GM23338 (cell line): ENCODE measurements around the gene CENPT.

Experiments used
- EZH2 ChIP-seq: fragments of 200-600 bp; sonication (generic); IDR thresholded peaks from one replicate; pipeline ENCODE4 v1.8.0; 2017; ENCODE audit warnings: antibody characterized with exemption, mild to moderate bottlenecking, low read depth; ENCODE audit not compliant: unreplicated experiment
- POLR2AphosphoS5 ChIP-seq: IDR thresholded peaks from 2 replicates; pipeline ENCODE4 v1.6.1; 2016; ENCODE audit warnings: antibody characterized with exemption, low read depth
- TF ChIP-seq, protein P1 (sequence below), 2 experiments: fragments of 200-600 bp in 1 of 2; sonication (generic) in 1 of 2; conservative IDR thresholded peaks; 2 replicates each; pipeline versions ENCODE4 v1.5.1 to v1.6.1; 2016 to 2017; ENCODE audit warnings: antibody characterized with exemption in 2 of 2, low read depth in 2 of 2, mild to moderate bottlenecking in 2 of 2, moderate library complexity in 1 of 2

GRCh38 chr16:67841816-67842508 is 5.5 kb downstream of the CENPT start, which contains the start of gene THAP11:
- TF ChIP-seq, protein P1, sequence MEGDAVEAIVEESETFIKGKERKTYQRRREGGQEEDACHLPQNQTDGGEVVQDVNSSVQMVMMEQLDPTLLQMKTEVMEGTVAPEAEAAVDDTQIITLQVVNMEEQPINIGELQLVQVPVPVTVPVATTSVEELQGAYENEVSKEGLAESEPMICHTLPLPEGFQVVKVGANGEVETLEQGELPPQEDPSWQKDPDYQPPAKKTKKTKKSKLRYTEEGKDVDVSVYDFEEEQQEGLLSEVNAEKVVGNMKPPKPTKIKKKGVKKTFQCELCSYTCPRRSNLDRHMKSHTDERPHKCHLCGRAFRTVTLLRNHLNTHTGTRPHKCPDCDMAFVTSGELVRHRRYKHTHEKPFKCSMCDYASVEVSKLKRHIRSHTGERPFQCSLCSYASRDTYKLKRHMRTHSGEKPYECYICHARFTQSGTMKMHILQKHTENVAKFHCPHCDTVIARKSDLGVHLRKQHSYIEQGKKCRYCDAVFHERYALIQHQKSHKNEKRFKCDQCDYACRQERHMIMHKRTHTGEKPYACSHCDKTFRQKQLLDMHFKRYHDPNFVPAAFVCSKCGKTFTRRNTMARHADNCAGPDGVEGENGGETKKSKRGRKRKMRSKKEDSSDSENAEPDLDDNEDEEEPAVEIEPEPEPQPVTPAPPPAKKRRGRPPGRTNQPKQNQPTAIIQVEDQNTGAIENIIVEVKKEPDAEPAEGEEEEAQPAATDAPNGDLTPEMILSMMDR (conservative IDR thresholded peaks at IDR 0.05; ENCODE audit: low read depth in 2 of 2): peak; percentile 57 to 83
- no peak for TF ChIP-seq EZH2
- TF ChIP-seq POLR2AphosphoS5: peak; percentile 55
